ENCODE measurements around the gene ZMIZ1. TPM values are rescaled to one million over a fixed set of nuclear protein-coding genes. Genes with fewer than 3 reads are reported as not detected.
"Not testable (repeated sequence)": the region's sequence is repeated elsewhere in the genome, so short reads cannot be mapped to it uniquely, and the experiment has no call there.

ZMIZ1 gene
- total and polyA plus RNA-seq, 4 donors = 43.0 to 178 (median 107) TPM

DNA sequence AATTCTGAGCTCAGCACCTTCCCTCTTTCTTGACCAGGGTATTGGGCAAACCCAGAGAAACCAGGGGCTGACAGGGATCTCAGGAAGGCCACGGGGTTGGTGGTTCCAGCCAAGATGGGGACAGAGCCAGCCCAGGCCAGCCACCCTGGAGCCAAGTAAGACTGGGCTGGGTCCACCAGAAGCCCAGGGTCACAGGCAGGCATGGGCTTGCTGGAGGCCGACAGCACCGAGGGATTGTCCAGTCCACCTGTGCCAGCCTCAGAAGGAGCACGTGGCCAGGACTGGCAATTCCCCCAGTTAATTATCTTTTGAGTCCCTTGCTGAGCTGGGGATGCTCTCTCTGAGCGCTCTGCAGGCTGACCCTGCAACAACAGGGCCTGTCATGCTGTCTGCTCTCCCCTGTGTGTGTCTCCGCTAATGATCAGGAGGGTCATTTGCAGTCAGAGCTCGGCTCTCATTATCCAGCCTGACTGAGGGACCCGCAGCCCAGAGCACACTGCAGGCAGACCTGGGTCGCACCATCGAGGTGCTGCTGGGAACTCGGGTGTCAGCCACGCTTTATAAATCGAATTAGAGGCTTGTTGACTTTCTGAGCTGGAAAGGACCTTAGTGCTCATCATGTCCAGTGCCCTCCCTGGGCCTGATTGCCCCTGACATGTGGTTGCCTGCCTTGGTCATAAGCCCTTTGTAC is 209.0 kb downstream of the ZMIZ1 start:
- H3K27me3 ChIP-seq (ENCODE audit: control insufficient read depth, insufficient read depth, low read length) = no peaks in the 10 kb centered on the region
- H3K36me3 ChIP-seq (ENCODE audit: control insufficient read depth, insufficient read depth, low read length) = peaks cover 68% of the 10 kb centered on the region
- peak in 2 of 6 donors; percentile 52 to 67 for DNase-seq (ENCODE audit: low read depth in 4 of 6, low spot score in 6 of 6)
- H3K27ac ChIP-seq (ENCODE audit: low read depth, low read length) = peak overlapping the region; percentile 45
- 39% methylated on average over 13 of the region's 13 CpGs for WGBS (ENCODE audit: insufficient coverage)
- no peaks in the 10 kb centered on the region for H3K9me3 ChIP-seq (ENCODE audit: control insufficient read depth, insufficient read depth, low read length)
- H3K4me1 ChIP-seq (ENCODE audit: control insufficient read depth, insufficient read depth, low read length) = peaks cover 71% of the 10 kb centered on the region
- no peak overlapping the region for H3K4me3 ChIP-seq (ENCODE audit: low read depth, low read length)

- H3K9me3 ChIP-seq (ENCODE audit: control insufficient read depth, insufficient read depth, low read length); H3K27ac ChIP-seq (ENCODE audit: low read depth, low read length); H3K4me3 ChIP-seq (ENCODE audit: low read depth, low read length); DNase-seq (ENCODE audit: low read depth in 4 of 6, low spot score in 6 of 6); H3K27me3 ChIP-seq (ENCODE audit: control insufficient read depth, insufficient read depth, low read length): not testable (repeated sequence)
- 85% methylated on average over 8 of the region's 33 CpGs for WGBS (ENCODE audit: insufficient coverage)
- peaks cover 70% of the 10 kb centered on the region for H3K4me1 ChIP-seq (ENCODE audit: control insufficient read depth, insufficient read depth, low read length)
- peaks cover 64% of the 10 kb centered on the region for H3K36me3 ChIP-seq (ENCODE audit: control insufficient read depth, insufficient read depth, low read length)
These were observed 210.3 kb downstream of the ZMIZ1 start for GRCh38 chr10:79279047-79279446.

- no peaks in the 10 kb centered on the region for H3K27me3 ChIP-seq (ENCODE audit: control insufficient read depth, insufficient read depth, low read length)
- peaks cover 63% of the 10 kb centered on the region for H3K36me3 ChIP-seq (ENCODE audit: control insufficient read depth, insufficient read depth, low read length)
- H3K4me3 ChIP-seq (ENCODE audit: low read depth, low read length) = no peak overlapping the region
- H3K27ac ChIP-seq (ENCODE audit: low read depth, low read length) = no peak overlapping the region
- 72% methylated on average over 6 of the region's 6 CpGs for WGBS (ENCODE audit: insufficient coverage)
- no peaks in the 10 kb centered on the region for H3K9me3 ChIP-seq (ENCODE audit: control insufficient read depth, insufficient read depth, low read length)
- DNase-seq (ENCODE audit: low read depth in 4 of 6, low spot score in 6 of 6) = no peak
- H3K4me1 ChIP-seq (ENCODE audit: control insufficient read depth, insufficient read depth, low read length) = peaks cover 62% of the 10 kb centered on the region
These were observed 212.2 kb downstream of the ZMIZ1 start for GRCh38 chr10:79280956-79281355.

DNA sequence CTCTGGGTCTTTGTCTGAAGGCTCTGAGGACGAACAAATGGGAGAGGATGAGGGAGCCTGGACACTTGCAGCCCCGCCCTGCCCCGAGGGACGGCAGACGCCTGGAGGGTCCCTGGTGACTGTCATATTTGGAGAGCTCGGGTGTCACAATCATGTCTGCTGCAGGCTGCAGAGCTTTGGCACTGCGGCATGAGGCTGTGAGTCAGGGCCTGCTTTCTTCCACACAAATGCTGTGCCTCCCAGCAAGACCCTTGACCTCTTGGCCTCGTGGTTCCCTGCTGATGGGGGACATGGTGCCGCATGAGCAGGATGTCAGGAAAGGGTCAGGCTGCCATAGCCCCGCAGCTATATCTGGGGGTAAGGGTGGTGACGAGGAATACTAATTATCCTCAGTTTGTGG is 213.6 kb downstream of the ZMIZ1 start:
- Histone ChIP-seq H3K4me3 (ENCODE audit: low read depth, low read length) (no peak overlapping the region), H3K27me3 (ENCODE audit: control insufficient read depth, insufficient read depth, low read length) (no peaks in the 10 kb centered on the region), H3K27ac (ENCODE audit: low read depth, low read length) (peak overlapping the region; percentile 52), H3K9me3 (ENCODE audit: control insufficient read depth, insufficient read depth, low read length) (no peaks in the 10 kb centered on the region), H3K36me3 (ENCODE audit: control insufficient read depth, insufficient read depth, low read length) (peaks cover 63% of the 10 kb centered on the region), H3K4me1 (ENCODE audit: control insufficient read depth, insufficient read depth, low read length) (peaks cover 61% of the 10 kb centered on the region)
- no peak for DNase-seq (ENCODE audit: low read depth in 4 of 6, low spot score in 6 of 6)
- WGBS (ENCODE audit: insufficient coverage) = 52% methylated on average over 9 of the region's 11 CpGs

- Histone ChIP-seq H3K36me3 (ENCODE audit: control insufficient read depth, insufficient read depth, low read length) (peaks cover 66% of the 10 kb centered on the region), H3K4me3 (ENCODE audit: low read depth, low read length) (no peak overlapping the region), H3K9me3 (ENCODE audit: control insufficient read depth, insufficient read depth, low read length) (no peaks in the 10 kb centered on the region), H3K27ac (ENCODE audit: low read depth, low read length) (peak overlapping the region; percentile 52), H3K27me3 (ENCODE audit: control insufficient read depth, insufficient read depth, low read length) (no peaks in the 10 kb centered on the region), H3K4me1 (ENCODE audit: control insufficient read depth, insufficient read depth, low read length) (peaks cover 60% of the 10 kb centered on the region)
- peak in 1 of 6 donors; percentile 78 for DNase-seq (ENCODE audit: low read depth in 4 of 6, low spot score in 6 of 6)
- WGBS (ENCODE audit: insufficient coverage) = no CpG with 5 or more reads among the region's 3 CpGs
These were observed 214.8 kb downstream of the ZMIZ1 start for GRCh38 chr10:79283616-79284015.

- H3K4me3 ChIP-seq (ENCODE audit: low read depth, low read length) = no peak overlapping the region
- 63% methylated on average over 6 of the region's 7 CpGs for WGBS (ENCODE audit: insufficient coverage)
- DNase-seq (ENCODE audit: low read depth in 4 of 6, low spot score in 6 of 6) = no peak
- H3K36me3 ChIP-seq (ENCODE audit: control insufficient read depth, insufficient read depth, low read length) = peaks cover 69% of the 10 kb centered on the region
- H3K27ac ChIP-seq (ENCODE audit: low read depth, low read length) = peak overlapping the region; percentile 52
- no peaks in the 10 kb centered on the region for H3K27me3 ChIP-seq (ENCODE audit: control insufficient read depth, insufficient read depth, low read length)
- peaks cover 60% of the 10 kb centered on the region for H3K4me1 ChIP-seq (ENCODE audit: control insufficient read depth, insufficient read depth, low read length)
- no peaks in the 10 kb centered on the region for H3K9me3 ChIP-seq (ENCODE audit: control insufficient read depth, insufficient read depth, low read length)
These were observed 215.5 kb downstream of the ZMIZ1 start for GRCh38 chr10:79284158-79284871.

GRCh38 chr10:79285315-79286197 is 216.8 kb downstream of the ZMIZ1 start:
- WGBS (ENCODE audit: insufficient coverage) = 78% methylated on average over 10 of the region's 13 CpGs
- H3K9me3 ChIP-seq (ENCODE audit: control insufficient read depth, insufficient read depth, low read length) = no peaks in the 10 kb centered on the region
- peak overlapping the region; percentile 25 for H3K27ac ChIP-seq (ENCODE audit: low read depth, low read length)
- no peak for DNase-seq (ENCODE audit: low read depth in 4 of 6, low spot score in 6 of 6)
- H3K27me3 ChIP-seq (ENCODE audit: control insufficient read depth, insufficient read depth, low read length) = no peaks in the 10 kb centered on the region
- H3K36me3 ChIP-seq (ENCODE audit: control insufficient read depth, insufficient read depth, low read length) = peaks cover 70% of the 10 kb centered on the region
- no peak overlapping the region for H3K4me3 ChIP-seq (ENCODE audit: low read depth, low read length)
- H3K4me1 ChIP-seq (ENCODE audit: control insufficient read depth, insufficient read depth, low read length) = peaks cover 60% of the 10 kb centered on the region

DNA sequence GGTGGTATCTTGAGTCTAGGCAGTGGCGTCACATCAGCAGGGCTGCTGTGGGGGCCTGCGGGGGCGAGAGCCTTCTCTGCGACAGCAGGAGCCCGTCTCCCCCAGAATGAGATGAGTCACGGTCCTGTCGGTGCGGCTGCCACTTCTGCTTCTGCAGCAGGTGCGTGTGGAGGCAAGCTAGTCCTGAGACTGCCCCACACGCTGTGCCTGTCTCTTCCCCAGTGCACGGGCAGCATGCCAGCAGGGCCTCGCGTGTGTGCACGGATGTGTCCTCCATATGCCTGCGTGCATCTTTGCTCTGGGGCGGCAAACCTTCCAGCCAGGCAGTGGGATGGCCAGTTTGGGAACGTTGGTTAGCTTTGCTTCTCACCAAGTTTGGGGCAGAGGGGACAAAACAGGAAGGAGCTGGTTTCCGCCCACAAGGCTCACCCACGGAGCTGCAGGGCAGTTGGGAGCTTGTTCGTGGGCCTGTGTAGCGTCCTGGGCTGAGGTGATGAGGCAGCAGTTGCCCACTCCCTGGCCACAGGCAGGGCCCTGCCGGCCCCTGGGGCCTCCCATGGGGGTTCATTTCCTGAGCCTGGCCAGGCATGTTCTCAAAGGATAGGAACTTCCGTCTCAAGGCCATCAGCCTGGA is 217.7 kb downstream of the ZMIZ1 start:
- Histone ChIP-seq H3K4me1 (ENCODE audit: control insufficient read depth, insufficient read depth, low read length) (peaks cover 54% of the 10 kb centered on the region), H3K4me3 (ENCODE audit: low read depth, low read length) (no peak overlapping the region), H3K9me3 (ENCODE audit: control insufficient read depth, insufficient read depth, low read length) (no peaks in the 10 kb centered on the region), H3K27me3 (ENCODE audit: control insufficient read depth, insufficient read depth, low read length) (no peaks in the 10 kb centered on the region), H3K27ac (ENCODE audit: low read depth, low read length) (peak overlapping the region; percentile 33), H3K36me3 (ENCODE audit: control insufficient read depth, insufficient read depth, low read length) (peaks cover 73% of the 10 kb centered on the region)
- DNase-seq (ENCODE audit: low read depth in 4 of 6, low spot score in 6 of 6) = peak in 2 of 6 donors; percentile 43 to 47
- 59% methylated on average over 23 of the region's 23 CpGs for WGBS (ENCODE audit: insufficient coverage)
